ENCODE data around the gene PIF1. TPM values are rescaled to one million over a fixed set of nuclear protein-coding genes. Genes with fewer than 3 reads are reported as not detected.
A peak's percentile ranks its signal among the peaks of the same experiment; 100 is the strongest.

PIF1 gene
- polyA plus RNA-seq, 1 donor from 2014 or later: 0.78 TPM

GRCh38 chr15:64851503-64851840, 26.0 kb upstream of the PIF1 start:
- no peaks in the 10 kb centered on the region for H3K9me2 ChIP-seq (ENCODE audit: insufficient read depth, low read length)
- no peak overlapping the region for H3K9ac ChIP-seq (ENCODE audit: low read length)
- no peak for TF ChIP-seq SMC3 (conservative IDR thresholded peaks at IDR 0.05; ENCODE audit: poor library complexity)
- H4K20me1 ChIP-seq (ENCODE audit: insufficient read depth): no peaks in the 10 kb centered on the region
- no peak overlapping the region for H3K27ac ChIP-seq (ENCODE audit: low read length)
- H2AFZ ChIP-seq (ENCODE audit: low read depth, low read length): no peak overlapping the region
- H3F3A ChIP-seq (ENCODE audit: insufficient read depth, low read length, poor library complexity, severe bottlenecking): no peaks in the 10 kb centered on the region
- H3K36me3 ChIP-seq (ENCODE audit: insufficient read depth, low read length): no peaks in the 10 kb centered on the region
- H3K4me3 ChIP-seq (ENCODE audit: low read length): no peak overlapping the region
- H3K4me2 ChIP-seq (ENCODE audit: low read length): no peak overlapping the region
- no peaks in the 10 kb centered on the region for H3K27me3 ChIP-seq (ENCODE audit: insufficient read depth, low read depth, low read length)
- no peaks in the 10 kb centered on the region for H3K9me3 ChIP-seq (ENCODE audit: low read length)
- H3K79me2 ChIP-seq (replicated peaks; ENCODE audit: insufficient read depth, low read length): no peaks in the 10 kb centered on the region

GRCh38 chr15:64850778-64851502, 25.5 kb upstream of the PIF1 start:
- H3K79me2 ChIP-seq (replicated peaks; ENCODE audit: insufficient read depth, low read length): no peaks in the 10 kb centered on the region
- H3K27ac ChIP-seq (ENCODE audit: low read length): no peak overlapping the region
- no peaks in the 10 kb centered on the region for H3K9me2 ChIP-seq (ENCODE audit: insufficient read depth, low read length)
- no peak overlapping the region for H3K4me3 ChIP-seq (ENCODE audit: low read length)
- no peak overlapping the region for H3K4me2 ChIP-seq (ENCODE audit: low read length)
- H3K9ac ChIP-seq (ENCODE audit: low read length): no peak overlapping the region
- TF ChIP-seq TAF1 (IDR thresholded peaks at IDR 0.05; ENCODE audit: low read depth) (no peak), MXI1 (conservative IDR thresholded peaks at IDR 0.05; ENCODE audit: poor library complexity, severe bottlenecking) (no peak), REST (IDR thresholded peaks at IDR 0.05; ENCODE audit: borderline replicate concordance) (no peak), POLR2AphosphoS5 (IDR thresholded peaks at IDR 0.05) (no peak), EP300 (conservative IDR thresholded peaks at IDR 0.05; ENCODE audit: poor library complexity, severe bottlenecking) (peak; percentile 67)
- H3K27me3 ChIP-seq (ENCODE audit: insufficient read depth, low read depth, low read length): no peaks in the 10 kb centered on the region
- H3F3A ChIP-seq (ENCODE audit: insufficient read depth, low read length, poor library complexity, severe bottlenecking): no peaks in the 10 kb centered on the region
- H2AFZ ChIP-seq (ENCODE audit: low read depth, low read length): no peak overlapping the region
- no peaks in the 10 kb centered on the region for H3K9me3 ChIP-seq (ENCODE audit: low read length)
- no peaks in the 10 kb centered on the region for H3K36me3 ChIP-seq (ENCODE audit: insufficient read depth, low read length)
- no peaks in the 10 kb centered on the region for H4K20me1 ChIP-seq (ENCODE audit: insufficient read depth)

- Histone ChIP-seq H3K27me3 (ENCODE audit: insufficient read depth, low read depth, low read length) (no peaks in the 10 kb centered on the region), H3K9ac (ENCODE audit: low read length) (no peak overlapping the region), H3F3A (ENCODE audit: insufficient read depth, low read length, poor library complexity, severe bottlenecking) (no peaks in the 10 kb centered on the region), H3K79me2 (replicated peaks; ENCODE audit: insufficient read depth, low read length) (no peaks in the 10 kb centered on the region), H3K36me3 (ENCODE audit: insufficient read depth, low read length) (no peaks in the 10 kb centered on the region), H3K9me2 (ENCODE audit: insufficient read depth, low read length) (no peaks in the 10 kb centered on the region), H3K9me3 (ENCODE audit: low read length) (no peaks in the 10 kb centered on the region), H2AFZ (ENCODE audit: low read depth, low read length) (no peak overlapping the region), H3K27ac (ENCODE audit: low read length) (no peak overlapping the region), H3K4me3 (ENCODE audit: low read length) (no peak overlapping the region), H3K4me2 (ENCODE audit: low read length) (no peak overlapping the region), H4K20me1 (ENCODE audit: insufficient read depth) (no peaks in the 10 kb centered on the region)
- no peak for TF ChIP-seq TAF1 (IDR thresholded peaks at IDR 0.05; ENCODE audit: low read depth)
- TF ChIP-seq MXI1 (conservative IDR thresholded peaks at IDR 0.05; ENCODE audit: poor library complexity, severe bottlenecking): no peak
- no peak for TF ChIP-seq REST (IDR thresholded peaks at IDR 0.05; ENCODE audit: borderline replicate concordance)
- TF ChIP-seq EP300 (conservative IDR thresholded peaks at IDR 0.05; ENCODE audit: poor library complexity, severe bottlenecking): no peak
- TF ChIP-seq CTCF (IDR thresholded peaks at IDR 0.05; ENCODE audit: poor library complexity, severe bottlenecking): no peak
- TF ChIP-seq POLR2AphosphoS5 (IDR thresholded peaks at IDR 0.05): peak; percentile 25
- TF ChIP-seq EZH2 (IDR thresholded peaks at IDR 0.05; ENCODE audit: borderline replicate concordance, insufficient read depth, low read length, poor library complexity, severe bottlenecking): no peak
These were observed 22.6 kb upstream of the PIF1 start for GRCh38 chr15:64847876-64848716.

All from neural cell (in vitro differentiated cells).